Activated T-cell treated with anti-CD3 and anti-CD28 coated beads, Interleukin-2, amount 50 U/mL, for 24 hours (primary cell): ENCODE results near the gene PLK3.

Experiments
- DNase-seq: peaks from one replicate; pipeline ENCODE4 v3.0.0-alpha.2; 2020
- H3K27ac Mint-ChIP-seq: 2 replicates; pipeline ENCODE4 v1.8.0; 2020; ENCODE audit warnings: mild to moderate bottlenecking, mixed read lengths
- H3K27me3 Mint-ChIP-seq: 2 replicates; pipeline ENCODE4 v1.8.0; 2020; ENCODE audit warnings: mixed read lengths
- H3K36me3 Mint-ChIP-seq: 2 replicates; pipeline ENCODE4 v1.8.0; 2020; ENCODE audit warnings: low read depth, mixed read lengths
- H3K4me1 Mint-ChIP-seq: 2 replicates; pipeline ENCODE4 v1.8.0; 2020; ENCODE audit warnings: low read depth, mixed read lengths
- H3K4me3 Mint-ChIP-seq: 2 replicates; pipeline ENCODE4 v1.8.0; 2020; ENCODE audit warnings: mild to moderate bottlenecking, moderate library complexity, mixed read lengths
- H3K9me3 Mint-ChIP-seq: 2 replicates; pipeline ENCODE4 v1.8.0; 2020; ENCODE audit warnings: mixed read lengths

Gene PLK3

GRCh38 chr1:44842862-44843655, 42.9 kb downstream of the PLK3 start, which contains the start of gene PTCH2:
TSS of gene PTCH2 (minus strand) at chr1:44843253. CDS start at chr1:44842932, 321 bp downstream.
- DNase-seq = peak; percentile 53
- Mint-ChIP-seq H3K4me1 (peaks cover 9% of the 10 kb centered on the region), H3K27ac (peak within 1 kb of the TSS; percentile 29), H3K4me3 (peak within 1 kb of the TSS; percentile 42), H3K9me3 (no peaks in the 10 kb centered on the region), H3K27me3 (peaks cover 26% of the 10 kb centered on the region), H3K36me3 (peaks cover 14% of the 10 kb centered on the region)

DNA sequence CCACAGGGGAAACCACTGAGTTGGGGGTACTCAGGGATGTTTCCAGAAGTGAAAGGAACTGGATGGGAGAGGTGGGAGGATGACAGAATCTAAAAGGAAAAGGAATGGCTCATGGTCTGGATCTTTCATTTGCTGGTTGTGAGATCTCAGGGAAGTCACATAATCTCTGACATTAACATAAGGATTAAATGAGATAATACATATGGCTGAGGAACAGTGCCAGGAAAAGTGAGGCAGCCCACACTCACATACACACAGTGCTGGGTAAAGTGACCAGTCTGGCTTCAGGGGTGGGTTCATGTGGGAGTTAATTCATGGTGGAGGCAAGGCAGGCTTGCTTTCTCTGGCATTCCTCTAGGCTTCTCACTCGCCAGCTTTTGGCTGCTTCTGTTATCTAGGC, 46.8 kb downstream of the PLK3 start:
- Mint-ChIP-seq H3K36me3 (peaks cover 47% of the 10 kb centered on the region), H3K9me3 (no peaks in the 10 kb centered on the region), H3K27me3 (peaks cover 10% of the 10 kb centered on the region), H3K4me1 (peaks cover 25% of the 10 kb centered on the region), H3K27ac (no peak overlapping the region), H3K4me3 (no peak overlapping the region)
- DNase-seq = no peak

DNA sequence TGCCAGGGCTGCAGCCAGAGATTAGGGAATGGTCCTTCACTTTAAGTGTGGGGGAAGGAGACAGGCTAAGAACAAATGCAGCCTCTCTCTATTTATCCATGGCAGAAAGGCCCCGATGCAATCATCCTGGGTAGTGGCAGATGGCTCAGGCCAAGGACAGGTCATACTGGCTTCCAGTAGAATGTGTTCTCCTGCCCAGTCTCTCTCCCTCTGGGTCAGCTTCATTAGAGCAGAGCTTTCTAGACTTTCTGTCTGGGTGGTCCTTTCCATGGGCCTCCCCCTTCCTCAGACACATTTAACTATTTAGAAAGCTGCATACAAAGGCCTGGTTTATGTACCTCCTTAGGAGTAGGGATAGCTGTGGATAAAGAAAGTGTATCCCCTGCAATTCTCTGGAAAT, 47.7 kb downstream of the PLK3 start:
- peaks cover 5% of the 10 kb centered on the region for H3K27me3 Mint-ChIP-seq
- DNase-seq = no peak
- H3K36me3 Mint-ChIP-seq = peaks cover 54% of the 10 kb centered on the region
- H3K4me3 Mint-ChIP-seq = no peak overlapping the region
- peaks cover 20% of the 10 kb centered on the region for H3K4me1 Mint-ChIP-seq
- no peak overlapping the region for H3K27ac Mint-ChIP-seq
- no peaks in the 10 kb centered on the region for H3K9me3 Mint-ChIP-seq

DNA sequence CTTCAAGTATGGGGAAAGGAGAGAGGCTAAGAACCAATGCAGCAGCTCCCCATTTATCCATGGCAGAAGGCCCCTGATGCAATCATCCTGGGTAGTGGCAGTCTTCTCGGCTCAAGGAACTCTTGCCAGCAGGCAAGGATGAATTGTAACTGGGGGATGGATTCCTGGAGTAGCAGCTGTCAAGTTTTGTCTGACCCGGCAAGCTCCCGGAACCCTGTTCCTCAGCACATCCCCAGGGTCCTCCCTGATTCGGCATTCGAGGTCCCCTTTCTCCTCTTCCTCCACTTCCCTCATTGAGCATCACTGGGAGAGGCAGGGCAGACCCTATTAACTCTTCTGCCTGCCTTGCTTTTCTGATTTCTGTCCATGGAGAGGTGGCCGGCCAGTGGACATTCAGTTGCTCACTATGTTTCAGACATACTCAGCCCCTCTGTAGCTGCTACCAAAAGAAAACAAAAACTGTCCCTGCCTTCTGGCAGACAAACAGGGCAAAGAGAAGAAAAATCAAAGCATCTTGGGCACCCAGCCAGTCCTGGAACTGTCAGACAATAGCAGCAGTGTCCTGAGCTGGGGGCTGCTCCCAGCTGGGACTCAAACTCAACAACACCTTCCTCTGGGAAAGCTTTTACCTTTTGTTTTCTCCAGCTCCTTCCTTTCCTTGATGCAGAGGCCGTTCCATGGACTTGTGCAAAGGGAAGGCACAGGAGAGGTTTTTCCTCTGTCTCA, 48.4 kb downstream of the PLK3 start:
- no peaks in the 10 kb centered on the region for H3K9me3 Mint-ChIP-seq
- peaks cover 60% of the 10 kb centered on the region for H3K36me3 Mint-ChIP-seq
- peaks cover 5% of the 10 kb centered on the region for H3K27me3 Mint-ChIP-seq
- peaks cover 20% of the 10 kb centered on the region for H3K4me1 Mint-ChIP-seq
- no peak for DNase-seq
- no peak overlapping the region for H3K27ac Mint-ChIP-seq
- no peak overlapping the region for H3K4me3 Mint-ChIP-seq

DNA sequence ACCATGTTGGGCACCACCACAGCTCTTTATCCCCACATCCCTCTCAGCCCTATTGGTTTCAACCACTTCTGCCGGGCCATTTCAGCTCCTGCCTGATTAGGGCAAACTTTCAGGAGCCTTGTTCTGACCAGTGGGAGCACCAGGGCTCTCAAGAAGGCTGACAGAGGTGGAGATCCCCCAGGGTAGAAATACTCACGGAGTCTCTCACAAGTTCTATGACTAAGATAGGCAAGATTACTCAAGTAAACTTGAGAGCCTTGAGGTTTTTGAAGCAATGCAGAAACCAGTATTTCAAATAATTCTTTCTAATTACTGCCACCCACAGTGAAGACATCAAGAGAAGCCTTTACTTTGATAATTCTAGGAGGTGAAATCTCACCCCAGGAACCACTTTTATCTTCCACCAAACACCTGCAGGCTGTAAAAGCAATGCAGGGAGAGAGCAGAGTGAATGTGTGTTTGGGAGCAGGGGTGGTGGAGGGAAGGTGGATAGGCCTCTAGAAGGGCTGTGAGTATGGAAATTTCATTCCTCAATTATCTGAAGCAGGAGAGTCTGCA, 49.5 kb downstream of the PLK3 start:
- Mint-ChIP-seq H3K27ac (peak overlapping the region; percentile 56), H3K36me3 (peaks cover 68% of the 10 kb centered on the region), H3K4me3 (no peak overlapping the region), H3K9me3 (no peaks in the 10 kb centered on the region), H3K27me3 (no peaks in the 10 kb centered on the region), H3K4me1 (peaks cover 18% of the 10 kb centered on the region)
- no peak for DNase-seq

DNA sequence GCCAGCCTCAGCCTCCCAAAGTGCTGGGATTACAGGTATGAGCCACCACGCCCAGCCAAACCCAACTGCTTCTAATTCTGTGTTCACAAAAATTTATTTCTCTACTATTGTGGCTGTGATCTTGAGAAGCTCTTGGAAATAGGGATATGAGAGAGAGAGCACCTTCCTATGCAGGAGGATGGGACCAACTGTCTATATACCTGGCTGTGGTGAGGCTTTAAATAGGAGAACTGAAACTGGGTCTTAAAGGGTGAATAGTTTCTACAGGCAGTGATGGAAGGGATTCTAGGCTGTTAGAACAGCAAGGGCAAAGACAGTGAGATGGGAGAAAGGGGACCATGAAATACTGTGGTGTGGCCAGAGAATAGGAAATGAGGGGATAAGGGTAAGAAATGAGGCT, 51.1 kb downstream of the PLK3 start:
- Mint-ChIP-seq H3K4me1 (peaks cover 18% of the 10 kb centered on the region), H3K4me3 (no peak overlapping the region), H3K9me3 (no peaks in the 10 kb centered on the region), H3K36me3 (peaks cover 81% of the 10 kb centered on the region), H3K27me3 (no peaks in the 10 kb centered on the region), H3K27ac (no peak overlapping the region)
- DNase-seq = no peak

- Mint-ChIP-seq H3K27me3 (no peaks in the 10 kb centered on the region), H3K36me3 (peaks cover 88% of the 10 kb centered on the region), H3K4me3 (no peak overlapping the region), H3K9me3 (no peaks in the 10 kb centered on the region), H3K27ac (no peak overlapping the region), H3K4me1 (peaks cover 18% of the 10 kb centered on the region)
- DNase-seq = no peak
Measured at GRCh38 chr1:44853201-44853600, 53.0 kb downstream of the PLK3 start.

- Mint-ChIP-seq H3K9me3 (no peaks in the 10 kb centered on the region), H3K4me1 (peaks cover 8% of the 10 kb centered on the region), H3K4me3 (no peak overlapping the region), H3K36me3 (peaks cover 82% of the 10 kb centered on the region), H3K27ac (no peak overlapping the region), H3K27me3 (no peaks in the 10 kb centered on the region)
- no peak for DNase-seq
Measured at GRCh38 chr1:44854970-44855369, 54.8 kb downstream of the PLK3 start.
